ENCODE measurements around the gene MCRIP2.

The MCRIP2 gene

DNA sequence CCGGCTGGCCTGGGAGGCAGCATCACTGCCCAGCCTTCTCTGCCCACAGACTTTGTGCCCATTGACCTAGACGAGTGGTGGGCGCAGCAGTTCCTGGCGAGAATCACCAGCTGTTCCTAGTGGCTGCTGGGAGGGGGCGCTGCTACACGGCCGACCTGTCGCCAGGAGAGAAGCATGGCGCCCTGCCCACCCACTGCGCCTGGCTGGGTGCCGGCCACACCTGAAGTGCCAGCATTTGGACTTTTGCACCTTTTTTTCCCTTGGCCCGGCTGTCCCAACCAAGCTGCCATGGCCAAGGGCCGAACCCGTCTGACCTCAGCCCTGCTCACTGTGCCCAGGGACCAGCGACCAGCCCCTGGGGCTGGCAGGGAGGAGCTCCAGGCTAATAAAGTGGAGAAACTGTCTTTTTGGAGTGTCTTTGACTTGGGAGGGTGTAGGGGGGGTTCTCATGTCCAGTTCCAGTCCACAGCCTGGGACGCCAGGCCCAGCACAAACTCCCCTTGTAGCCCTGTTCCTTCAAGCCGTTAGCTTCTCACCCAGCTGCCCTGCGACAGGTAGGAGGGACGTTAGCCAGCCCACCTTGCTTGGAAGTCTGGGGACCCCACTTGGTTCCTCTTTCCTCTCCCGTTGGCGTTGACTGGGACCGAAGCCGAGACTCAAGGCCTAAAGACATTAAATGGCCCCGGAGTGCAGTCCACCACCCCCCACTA is 6.6 kb downstream of the MCRIP2 start:
- Histone ChIP-seq H3K36me3 (ENCODE audit: control insufficient read depth, low read length) (peaks cover 45% of the 10 kb centered on the region), H4K20me1 (ENCODE audit: control insufficient read depth, insufficient read depth, low read depth, low read length) (no peaks in the 10 kb centered on the region), H3F3A (ENCODE audit: control insufficient read depth, insufficient read depth) (peaks cover 7% of the 10 kb centered on the region), H3K27ac (ENCODE audit: low read depth, low read length) (peak overlapping the region; percentile 74), H3K79me2 (ENCODE audit: control insufficient read depth, low read length) (peaks cover 71% of the 10 kb centered on the region), H3K9me3 (ENCODE audit: control insufficient read depth, insufficient read depth, low read length) (no peaks in the 10 kb centered on the region), H3K27me3 (ENCODE audit: control insufficient read depth, low read length) (no peaks in the 10 kb centered on the region), H3K4me1 (ENCODE audit: control insufficient read depth, low read length) (peaks cover 36% of the 10 kb centered on the region), H3K4me2 (ENCODE audit: low read length) (peak overlapping the region; percentile 99), H3K9me2 (replicated peaks; ENCODE audit: control insufficient read depth, low read length) (no peaks in the 10 kb centered on the region), H3K4me3 (ENCODE audit: low read length) (peak overlapping the region; percentile 80)
- TF ChIP-seq, protein P1, sequence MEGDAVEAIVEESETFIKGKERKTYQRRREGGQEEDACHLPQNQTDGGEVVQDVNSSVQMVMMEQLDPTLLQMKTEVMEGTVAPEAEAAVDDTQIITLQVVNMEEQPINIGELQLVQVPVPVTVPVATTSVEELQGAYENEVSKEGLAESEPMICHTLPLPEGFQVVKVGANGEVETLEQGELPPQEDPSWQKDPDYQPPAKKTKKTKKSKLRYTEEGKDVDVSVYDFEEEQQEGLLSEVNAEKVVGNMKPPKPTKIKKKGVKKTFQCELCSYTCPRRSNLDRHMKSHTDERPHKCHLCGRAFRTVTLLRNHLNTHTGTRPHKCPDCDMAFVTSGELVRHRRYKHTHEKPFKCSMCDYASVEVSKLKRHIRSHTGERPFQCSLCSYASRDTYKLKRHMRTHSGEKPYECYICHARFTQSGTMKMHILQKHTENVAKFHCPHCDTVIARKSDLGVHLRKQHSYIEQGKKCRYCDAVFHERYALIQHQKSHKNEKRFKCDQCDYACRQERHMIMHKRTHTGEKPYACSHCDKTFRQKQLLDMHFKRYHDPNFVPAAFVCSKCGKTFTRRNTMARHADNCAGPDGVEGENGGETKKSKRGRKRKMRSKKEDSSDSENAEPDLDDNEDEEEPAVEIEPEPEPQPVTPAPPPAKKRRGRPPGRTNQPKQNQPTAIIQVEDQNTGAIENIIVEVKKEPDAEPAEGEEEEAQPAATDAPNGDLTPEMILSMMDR (IDR thresholded peaks at IDR 0.05; ENCODE audit: low read depth, low read length, poor library complexity, severe bottlenecking), result peak; percentile 92
- TF ChIP-seq EZH2phosphoT487 (IDR thresholded peaks at IDR 0.05; ENCODE audit: borderline replicate concordance, low read length), result no peak

DNA sequence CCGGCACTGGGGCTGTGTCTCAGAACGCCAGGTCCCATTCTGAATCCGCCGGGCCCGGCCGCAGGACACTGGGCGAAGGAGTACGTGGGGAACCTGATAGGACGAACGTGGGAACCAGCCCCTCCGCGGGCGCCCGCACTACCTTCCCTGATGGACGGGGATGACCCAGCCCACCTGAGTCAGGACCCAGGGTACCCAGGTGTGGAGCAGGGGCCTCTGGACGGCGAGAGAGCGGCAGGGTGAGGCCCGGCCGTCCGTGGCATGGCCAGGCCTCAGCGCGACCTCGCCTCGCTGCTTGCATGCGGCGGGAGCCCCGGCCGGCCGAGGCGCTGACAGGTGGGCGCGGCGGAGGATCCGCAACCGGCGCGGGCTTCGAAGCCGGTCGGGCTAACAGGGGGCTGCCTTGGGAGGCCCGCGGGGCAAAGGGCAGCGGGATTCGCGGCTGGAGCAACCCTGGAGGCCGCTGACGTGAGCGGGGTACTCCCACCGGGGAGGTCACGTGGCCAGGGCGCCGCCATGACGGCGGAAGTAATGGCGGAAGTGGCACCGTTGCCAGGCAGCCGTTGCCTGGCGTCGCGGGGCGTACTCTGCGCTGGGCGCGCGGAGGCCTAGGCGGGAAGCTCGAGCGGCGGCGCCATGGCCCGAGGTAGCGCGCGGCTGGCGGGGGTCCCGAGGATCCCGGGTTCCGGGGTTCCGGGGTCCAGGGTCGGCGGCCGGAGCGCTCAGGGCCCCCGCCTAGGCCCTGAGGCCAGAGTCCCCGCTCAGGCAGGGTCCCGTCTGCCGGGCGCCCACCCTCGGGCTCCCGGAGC is 7.4 kb downstream of the MCRIP2 start, which contains the start of gene WDR90:
Gene WDR90, plus strand, starts transcription at position 585 of the 809 bp plus-strand sequence. Its CDS starts 52 bp downstream, at position 637.
- peaks cover 33% of the 10 kb centered on the region for H3K4me1 ChIP-seq (ENCODE audit: control insufficient read depth, low read length)
- H3K27ac ChIP-seq (ENCODE audit: low read depth, low read length), result peak within 1 kb of the TSS; percentile 74

DNA sequence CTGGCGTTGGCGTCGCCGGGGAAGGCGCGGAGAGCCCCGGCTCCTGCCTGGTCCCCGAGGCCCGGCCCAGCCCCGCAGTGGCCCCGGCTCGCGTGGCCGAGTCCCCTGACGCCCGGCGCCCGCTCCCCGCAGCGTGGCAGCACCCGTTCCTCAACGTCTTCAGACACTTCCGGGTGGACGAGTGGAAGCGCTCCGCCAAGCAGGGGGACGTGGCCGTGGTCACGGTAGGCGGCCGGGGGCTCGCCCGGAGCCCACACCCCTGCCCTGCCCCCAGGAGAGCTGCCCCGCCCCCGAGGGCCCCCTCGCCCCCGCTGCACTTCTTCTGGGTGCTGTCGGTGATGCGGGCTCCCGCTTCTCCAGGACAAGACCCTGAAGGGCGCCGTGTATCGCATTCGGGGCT is 8.0 kb downstream of the MCRIP2 start:
- peak overlapping the region; percentile 50 for H3K27ac ChIP-seq (ENCODE audit: low read depth, low read length)
- no peaks in the 10 kb centered on the region for H3K27me3 ChIP-seq (ENCODE audit: control insufficient read depth, low read length)
- peak overlapping the region; percentile 99 for H3K4me2 ChIP-seq (ENCODE audit: low read length)
- H3F3A ChIP-seq (ENCODE audit: control insufficient read depth, insufficient read depth), result peaks cover 7% of the 10 kb centered on the region
- H3K9me2 ChIP-seq (replicated peaks; ENCODE audit: control insufficient read depth, low read length), result no peaks in the 10 kb centered on the region
- TF ChIP-seq, protein P1 (IDR thresholded peaks at IDR 0.05; ENCODE audit: low read depth, low read length, poor library complexity, severe bottlenecking), result no peak
- TF ChIP-seq EZH2phosphoT487 (IDR thresholded peaks at IDR 0.05; ENCODE audit: borderline replicate concordance, low read length), result no peak
- H3K4me3 ChIP-seq (ENCODE audit: low read length), result peak overlapping the region; percentile 80
- peaks cover 49% of the 10 kb centered on the region for H3K36me3 ChIP-seq (ENCODE audit: control insufficient read depth, low read length)
- peaks cover 57% of the 10 kb centered on the region for H3K79me2 ChIP-seq (ENCODE audit: control insufficient read depth, low read length)
- H3K9me3 ChIP-seq (ENCODE audit: control insufficient read depth, insufficient read depth, low read length), result no peaks in the 10 kb centered on the region
- peaks cover 33% of the 10 kb centered on the region for H3K4me1 ChIP-seq (ENCODE audit: control insufficient read depth, low read length)
- H4K20me1 ChIP-seq (ENCODE audit: control insufficient read depth, insufficient read depth, low read depth, low read length), result no peaks in the 10 kb centered on the region

More for the DNA sequence above, 7.4 kb downstream of the MCRIP2 start, which contains the start of gene WDR90:
- H3K79me2 ChIP-seq (ENCODE audit: control insufficient read depth, low read length), result peaks cover 63% of the 10 kb centered on the region
- peak within 1 kb of the TSS; percentile 99 for H3K4me2 ChIP-seq (ENCODE audit: low read length)
- TF ChIP-seq, protein P1 (IDR thresholded peaks at IDR 0.05; ENCODE audit: low read depth, low read length, poor library complexity, severe bottlenecking), result no peak
- TF ChIP-seq EZH2phosphoT487 (IDR thresholded peaks at IDR 0.05; ENCODE audit: borderline replicate concordance, low read length), result no peak
- H3K9me2 ChIP-seq (replicated peaks; ENCODE audit: control insufficient read depth, low read length), result no peaks in the 10 kb centered on the region
- no peaks in the 10 kb centered on the region for H3K27me3 ChIP-seq (ENCODE audit: control insufficient read depth, low read length)
- no peaks in the 10 kb centered on the region for H3K9me3 ChIP-seq (ENCODE audit: control insufficient read depth, insufficient read depth, low read length)
- H4K20me1 ChIP-seq (ENCODE audit: control insufficient read depth, insufficient read depth, low read depth, low read length), result no peaks in the 10 kb centered on the region
- peak within 1 kb of the TSS; percentile 80 for H3K4me3 ChIP-seq (ENCODE audit: low read length)
- H3F3A ChIP-seq (ENCODE audit: control insufficient read depth, insufficient read depth), result peaks cover 7% of the 10 kb centered on the region
- H3K36me3 ChIP-seq (ENCODE audit: control insufficient read depth, low read length), result peaks cover 51% of the 10 kb centered on the region
